Islet precursor cell (in vitro differentiated cells): ENCODE measurements around the gene NALCN.

ENCODE experiments used
- DNase-seq: peaks from one replicate; pipeline ENCODE4 v3.0.0-alpha.2; 2018

The NALCN gene

DNA sequence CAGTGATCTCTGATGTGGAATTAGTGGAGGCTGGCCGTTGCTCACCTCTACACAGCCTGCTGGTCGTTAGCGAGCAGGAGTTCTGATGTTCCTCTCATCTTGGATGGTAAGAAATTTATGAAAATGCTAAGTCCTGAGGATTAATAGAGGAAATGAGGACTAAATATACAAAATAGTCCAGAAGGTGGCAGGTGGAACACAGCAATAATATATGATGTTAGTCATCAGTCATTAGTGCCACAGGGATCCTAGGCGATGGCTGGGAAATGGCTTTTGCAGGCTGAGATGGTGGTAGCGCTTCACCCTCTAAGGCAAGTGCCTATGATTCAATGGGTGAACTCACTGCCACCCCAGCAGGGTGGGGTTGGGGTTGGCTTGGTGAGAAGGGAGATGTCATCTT, 403.1 kb downstream of the NALCN start:
- DNase-seq = no peak

DNA sequence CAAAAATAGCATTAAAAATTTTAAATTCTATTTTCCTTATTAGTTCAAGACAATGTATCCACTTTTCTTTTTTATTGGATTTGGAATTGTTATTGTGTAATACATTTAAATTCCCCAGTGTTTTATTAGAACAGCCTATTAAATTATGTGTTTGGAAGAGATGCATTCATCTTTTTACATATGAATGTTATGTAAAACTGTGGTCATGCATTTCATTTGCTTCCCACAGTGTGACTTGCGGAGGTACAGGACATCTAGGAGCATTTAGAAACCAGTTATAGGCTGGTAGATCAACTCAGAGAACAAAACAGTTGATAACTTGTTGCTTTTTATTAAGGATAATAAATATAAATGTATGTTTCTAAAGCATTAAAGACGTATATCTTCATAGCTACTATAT, 406.2 kb downstream of the NALCN start:
- DNase-seq = no peak

DNA sequence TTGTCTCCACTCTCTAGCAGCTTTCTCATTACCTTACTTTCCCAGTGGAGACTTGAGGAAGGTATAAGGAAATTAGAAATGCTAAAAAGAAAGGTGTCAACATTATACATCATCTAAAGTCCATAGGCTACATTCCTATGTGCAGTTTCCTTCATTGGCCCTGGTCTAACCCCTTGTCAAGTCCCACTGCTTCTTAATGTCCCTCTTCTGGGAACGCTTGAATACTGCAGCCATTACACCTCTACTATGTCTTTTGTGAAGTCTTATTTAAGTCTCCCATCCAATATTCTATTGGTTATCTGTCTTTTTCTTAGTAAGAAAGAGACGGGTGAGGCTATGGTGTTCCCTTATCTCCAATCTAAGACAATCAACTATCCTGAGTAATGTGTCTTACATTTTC, 409.1 kb downstream of the NALCN start:
- no peak for DNase-seq
